Measurements from ENCODE around the gene CDK16. TPM values are rescaled to one million over a fixed set of nuclear protein-coding genes. Genes with fewer than 3 reads are reported as not detected.

Gene CDK16
- total RNA-seq, 1 experiment from 2014 or later: 129 TPM

- no peak for TF ChIP-seq CTCF (IDR thresholded peaks at IDR 0.05; ENCODE audit: insufficient read depth in 1 of 2, low read depth in 1 of 2, low read length in 1 of 2, severe bottlenecking in 1 of 2, unreplicated experiment in 1 of 2)
- Histone ChIP-seq H3K27me3 (replicated peaks; ENCODE audit: control insufficient read depth, insufficient read depth, low read length) (no peaks in the 10 kb centered on the region), H3K9me3 (no peaks in the 10 kb centered on the region), H3K4me3 (ENCODE audit: low read depth, low read length) (no peak overlapping the region), H3K36me3 (ENCODE audit: control insufficient read depth, insufficient read depth, low read length) (peaks cover 3% of the 10 kb centered on the region), H3K4me1 (no peaks in the 10 kb centered on the region)
- ChIA-PET POLR2A (interaction anchor here (3.0 kb wide), 1 partner anchor 17 kb away, joined by 35 read pairs; the partner anchor contains the start of gene USP11), CTCF (no interaction called here)
- Mint-ChIP-seq H3K4me1 (ENCODE audit: low read depth, unreplicated experiment) (peaks cover 38% of the 10 kb centered on the region), H3K9me3 (ENCODE audit: unreplicated experiment) (no peaks in the 10 kb centered on the region), H3K4me3 (ENCODE audit: unreplicated experiment) (peak overlapping the region; percentile 84), H3K27ac (ENCODE audit: unreplicated experiment) (peak overlapping the region; percentile 91), H3K36me3 (ENCODE audit: insufficient read depth, unreplicated experiment) (peaks cover 77% of the 10 kb centered on the region), H3K27me3 (ENCODE audit: insufficient read depth, unreplicated experiment) (no peaks in the 10 kb centered on the region)
- no TSS peak for BruUV-seq (replicated peaks)
- DNase-seq: no peak
- intact Hi-C loops (cut with micrococcal nuclease; ENCODE audit: unreplicated experiment): loop anchor here (5.0 to 10.0 kb wide), 2 partner anchors 166 to 438 kb away; partner anchors contain the start of genes ELK1 and UXT
These were observed 2.0 kb upstream of the CDK16 start for GRCh38 chrX:47216393-47216925.

GRCh38 chrX:47217121-47217851, 1.2 kb upstream of the CDK16 start:
- ChIA-PET CTCF (interaction anchor here (0.5 to 1.3 kb wide), 6 partner anchors 17 to 324 kb away, joined by 3 to 9 read pairs (median 3); partner anchors contain the start of genes NDUFB11 and RBM10), POLR2A (interaction anchor here (0.8 to 3.0 kb wide), 9 partner anchors 12 to 339 kb away, joined by 3 to 35 read pairs (median 6); partner anchors contain the start of genes NDUFB11, RBM10 and USP11)
- H3K27ac Mint-ChIP-seq (ENCODE audit: unreplicated experiment): peak overlapping the region; percentile 91
- no peak for DNase-seq
- H3K9me3 Mint-ChIP-seq (ENCODE audit: unreplicated experiment): no peaks in the 10 kb centered on the region
- Histone ChIP-seq H3K4me1 (no peaks in the 10 kb centered on the region), H3K9me3 (no peaks in the 10 kb centered on the region), H3K27me3 (replicated peaks; ENCODE audit: control insufficient read depth, insufficient read depth, low read length) (no peaks in the 10 kb centered on the region), H3K36me3 (ENCODE audit: control insufficient read depth, insufficient read depth, low read length) (peaks cover 3% of the 10 kb centered on the region), H3K4me3 (ENCODE audit: low read depth, low read length) (peak overlapping the region; percentile 33)
- peak overlapping the region; percentile 84 for H3K4me3 Mint-ChIP-seq (ENCODE audit: unreplicated experiment)
- BruUV-seq (replicated peaks): TSS peak; percentile 56
- no peak for TF ChIP-seq CTCF (IDR thresholded peaks at IDR 0.05; ENCODE audit: insufficient read depth in 1 of 2, low read depth in 1 of 2, low read length in 1 of 2, severe bottlenecking in 1 of 2, unreplicated experiment in 1 of 2)
- H3K36me3 Mint-ChIP-seq (ENCODE audit: insufficient read depth, unreplicated experiment): peaks cover 73% of the 10 kb centered on the region
- H3K4me1 Mint-ChIP-seq (ENCODE audit: low read depth, unreplicated experiment): peaks cover 34% of the 10 kb centered on the region
- H3K27me3 Mint-ChIP-seq (ENCODE audit: insufficient read depth, unreplicated experiment): no peaks in the 10 kb centered on the region
- intact Hi-C loops (cut with micrococcal nuclease; ENCODE audit: unreplicated experiment): loop anchor here (5.0 to 10.0 kb wide), 2 partner anchors 165 to 438 kb away; partner anchors contain the start of genes ELK1 and UXT

DNA sequence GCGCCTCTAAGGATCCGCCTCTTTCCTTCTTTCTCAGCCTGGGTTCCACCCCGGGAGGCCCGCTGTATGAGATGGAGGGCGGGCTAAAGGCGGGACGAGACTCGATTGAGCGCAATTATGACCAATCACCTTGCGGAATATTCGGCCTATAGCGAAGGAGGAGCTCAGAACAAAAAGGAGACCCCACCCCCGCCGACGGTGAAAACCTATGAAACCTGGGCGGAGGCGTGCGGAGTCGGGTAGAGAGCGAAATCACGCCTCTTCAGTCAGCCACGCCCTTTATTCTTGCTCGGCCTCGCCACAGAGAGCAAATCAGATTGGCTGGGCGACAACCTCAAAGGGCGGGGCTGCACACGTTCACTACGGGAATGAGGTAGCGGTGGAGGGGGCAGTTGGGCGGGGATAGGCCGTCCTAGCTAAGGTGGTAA, 615 bp upstream of the CDK16 start:
- Histone ChIP-seq H3K36me3 (ENCODE audit: control insufficient read depth, insufficient read depth, low read length) (peaks cover 3% of the 10 kb centered on the region), H3K4me1 (no peaks in the 10 kb centered on the region), H3K9me3 (no peaks in the 10 kb centered on the region), H3K4me3 (ENCODE audit: low read depth, low read length) (peak overlapping the region; percentile 49), H3K27me3 (replicated peaks; ENCODE audit: control insufficient read depth, insufficient read depth, low read length) (no peaks in the 10 kb centered on the region)
- H3K27me3 Mint-ChIP-seq (ENCODE audit: insufficient read depth, unreplicated experiment): no peaks in the 10 kb centered on the region
- H3K4me1 Mint-ChIP-seq (ENCODE audit: low read depth, unreplicated experiment): peaks cover 32% of the 10 kb centered on the region
- DNase-seq: peak; percentile 96 to 97
- intact Hi-C loops (cut with micrococcal nuclease; ENCODE audit: unreplicated experiment): loop anchor here (1.0 to 10.0 kb wide), 4 partner anchors 15 to 437 kb away; partner anchors contain the start of genes ELK1, USP11 and UXT
- CTCF ChIA-PET: interaction anchor here (0.5 to 1.3 kb wide), 7 partner anchors 14 to 323 kb away, joined by 3 to 9 read pairs (median 3); partner anchors contain the start of genes NDUFB11 and RBM10
- H3K27ac Mint-ChIP-seq (ENCODE audit: unreplicated experiment): peak overlapping the region; percentile 91
- H3K4me3 Mint-ChIP-seq (ENCODE audit: unreplicated experiment): peak overlapping the region; percentile 84
- BruUV-seq (replicated peaks): no TSS peak
- no peaks in the 10 kb centered on the region for H3K9me3 Mint-ChIP-seq (ENCODE audit: unreplicated experiment)
- no peak for TF ChIP-seq CTCF (IDR thresholded peaks at IDR 0.05; ENCODE audit: insufficient read depth in 1 of 2, low read depth in 1 of 2, low read length in 1 of 2, severe bottlenecking in 1 of 2, unreplicated experiment in 1 of 2)
- H3K36me3 Mint-ChIP-seq (ENCODE audit: insufficient read depth, unreplicated experiment): peaks cover 69% of the 10 kb centered on the region
- POLR2A ChIA-PET: interaction anchor here (0.6 to 3.0 kb wide), 10 partner anchors 11 to 338 kb away, joined by 3 to 35 read pairs (median 6); partner anchors contain the start of genes NDUFB11, RBM10 and USP11
